GM19351 (cell line): Measurements from ENCODE around the gene MDP1.
"Not testable (repeated sequence)": the region's sequence is repeated elsewhere in the genome, so short reads cannot be mapped to it uniquely, and the experiment has no call there.

Source experiments
- ATAC-seq: cut with Tn5 transposase; IDR thresholded peaks from one replicate; pipeline ENCODE4 v1.9.1; 2021; ENCODE audit warnings: mild to moderate bottlenecking, moderate library complexity; ENCODE audit not compliant: unreplicated experiment

MDP1 gene

DNA sequence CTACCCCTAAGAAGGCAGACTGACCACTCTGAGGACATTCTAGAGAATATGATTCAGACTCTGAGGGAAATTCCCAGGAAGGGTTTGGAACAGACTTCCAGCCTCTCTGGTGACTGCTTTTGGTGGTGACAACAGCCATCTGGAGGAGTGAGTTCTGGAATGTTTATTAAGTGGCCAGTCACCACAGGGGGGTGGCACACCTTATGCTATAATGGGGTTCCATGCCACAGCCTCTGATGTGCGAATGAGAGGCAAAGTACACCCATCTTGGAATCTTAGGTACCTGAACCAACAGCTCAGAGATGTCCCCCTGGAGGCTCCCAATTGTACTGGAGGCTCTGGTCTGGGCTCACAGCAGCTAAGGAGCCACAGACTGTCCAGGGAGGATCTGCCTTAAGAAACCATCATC is 36.0 kb upstream of the MDP1 start:
- ATAC-seq: no peak

DNA sequence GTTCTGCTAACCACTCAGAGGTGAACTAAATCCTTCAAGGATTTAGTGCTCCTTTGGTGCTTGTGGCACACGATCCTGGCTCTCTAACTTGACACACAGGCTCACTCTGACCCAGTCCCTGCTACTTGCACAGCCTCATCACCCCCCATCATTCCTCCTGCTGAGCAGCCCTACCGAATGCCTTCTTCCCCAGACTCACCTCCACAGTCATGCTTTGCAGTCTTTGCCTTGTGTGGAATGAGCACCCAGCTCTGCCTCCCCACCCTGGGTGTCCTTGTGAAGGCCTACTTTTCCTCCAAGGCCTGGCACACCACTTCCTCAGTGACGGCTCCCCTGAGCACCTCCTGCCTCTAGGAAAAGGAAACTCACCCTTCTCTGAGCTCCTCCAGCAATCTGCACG is 34.5 kb upstream of the MDP1 start:
- no peak for ATAC-seq

GRCh38 chr14:24249230-24250021 is 33.6 kb upstream of the MDP1 start:
- ATAC-seq: no peak

- no peak for ATAC-seq
Measured at GRCh38 chr14:24247422-24247821, 31.6 kb upstream of the MDP1 start.

DNA sequence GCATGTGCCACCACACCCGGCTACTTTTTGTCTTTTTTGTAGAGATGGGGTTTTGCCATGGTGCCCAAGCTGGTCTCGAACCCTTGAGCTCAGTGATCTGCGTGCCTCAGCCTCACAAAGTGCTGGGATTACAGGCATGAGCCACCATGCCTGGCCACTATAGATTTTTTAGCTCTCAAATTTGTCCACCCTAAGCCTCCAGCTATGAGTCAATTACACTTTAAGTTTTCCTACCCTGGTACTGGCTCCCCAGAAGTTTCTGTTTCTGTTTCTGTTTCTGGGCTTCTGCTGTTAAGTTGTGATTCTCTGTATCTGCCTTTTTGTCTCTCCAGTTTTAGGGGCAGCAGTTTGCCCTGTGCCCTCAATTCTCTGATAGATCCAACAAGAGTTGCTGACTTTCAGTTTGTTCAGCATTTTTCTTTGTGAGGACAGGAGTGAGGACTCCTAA is 30.9 kb upstream of the MDP1 start:
- ATAC-seq: peak; percentile 26

- ATAC-seq: not testable (repeated sequence)
Measured at GRCh38 chr14:24245350-24245749, 29.5 kb upstream of the MDP1 start.

DNA sequence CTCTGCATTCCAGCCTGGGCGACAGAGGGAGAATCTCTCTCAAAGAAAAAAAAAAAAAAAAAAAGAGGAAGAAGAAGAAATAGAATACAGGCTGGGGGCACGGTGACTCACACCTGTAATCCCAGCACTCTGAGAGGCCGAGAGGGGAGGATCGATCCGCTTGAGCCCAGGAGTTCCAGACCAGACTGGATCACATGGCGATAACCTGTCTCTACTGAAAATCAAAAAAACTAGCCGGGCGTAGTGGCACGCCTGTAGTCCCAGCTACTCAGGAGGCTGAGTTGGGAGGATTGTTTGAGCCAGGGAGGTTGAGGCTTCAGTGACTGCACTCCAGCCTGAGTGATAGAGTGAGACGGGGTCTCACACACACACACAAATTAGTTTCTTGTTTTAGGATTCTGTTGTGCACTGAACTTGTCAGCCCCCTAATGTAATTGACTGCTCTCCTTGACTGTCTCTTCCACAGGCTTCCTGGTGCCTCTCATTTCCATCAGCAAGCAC is 27.5 kb upstream of the MDP1 start:
- ATAC-seq: no peak

DNA sequence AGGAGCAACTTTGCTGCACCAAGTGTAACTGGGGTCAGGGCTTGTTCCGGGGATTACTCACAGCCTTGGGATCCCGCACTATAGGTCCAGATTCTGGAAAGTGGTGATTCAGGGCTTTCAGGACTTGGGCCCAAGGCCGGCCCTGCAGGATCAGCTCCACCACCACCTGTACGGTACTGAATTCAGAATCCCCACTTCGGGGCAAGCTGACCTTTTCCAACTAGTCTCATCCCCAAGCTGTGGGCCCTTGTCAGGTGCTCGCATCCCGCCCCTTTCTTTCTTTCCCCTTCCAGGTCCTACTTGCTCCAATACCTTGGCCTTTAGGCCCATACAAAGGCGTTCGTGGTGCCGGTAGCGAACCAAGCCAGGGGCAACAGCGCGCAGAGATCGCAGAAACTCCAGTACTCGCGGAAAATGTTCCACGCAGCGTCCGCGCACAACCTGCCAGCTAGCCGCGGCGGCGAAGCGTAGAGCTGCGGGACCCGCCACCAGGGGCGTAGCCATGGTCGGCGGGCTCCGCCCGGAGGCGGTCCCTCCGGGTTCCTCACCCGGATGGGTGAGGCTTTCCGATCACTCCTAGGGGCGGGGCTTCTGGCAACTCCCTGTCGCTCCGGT is 26.1 kb upstream of the MDP1 start:
- ATAC-seq: peak; percentile 77

GRCh38 chr14:24240110-24240918 is 24.4 kb upstream of the MDP1 start:
- ATAC-seq: no peak

DNA sequence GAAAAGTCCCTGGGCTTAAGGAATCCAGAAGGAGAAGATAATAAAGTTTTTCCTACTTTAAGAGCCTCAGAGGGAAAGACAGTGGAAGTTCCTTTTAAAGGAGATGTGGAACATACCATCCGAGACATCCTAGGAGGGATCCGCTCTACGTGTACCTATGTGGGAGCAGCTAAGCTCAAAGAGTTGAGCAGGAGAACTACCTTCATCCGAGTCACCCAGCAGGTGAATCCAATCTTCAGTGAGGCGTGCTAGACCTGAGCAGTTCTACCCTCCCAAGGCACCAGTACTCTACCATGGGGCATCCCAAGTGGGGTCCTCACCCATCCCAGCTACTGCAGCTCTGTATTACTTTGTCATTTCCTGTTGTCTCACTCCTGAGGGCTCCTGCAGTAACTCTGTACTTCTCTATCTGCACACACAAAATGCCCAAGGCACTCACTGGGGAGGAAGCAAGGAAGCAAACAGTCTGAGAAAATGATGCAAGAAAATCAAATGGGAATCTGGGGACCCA is 22.7 kb upstream of the MDP1 start:
- no peak for ATAC-seq

DNA sequence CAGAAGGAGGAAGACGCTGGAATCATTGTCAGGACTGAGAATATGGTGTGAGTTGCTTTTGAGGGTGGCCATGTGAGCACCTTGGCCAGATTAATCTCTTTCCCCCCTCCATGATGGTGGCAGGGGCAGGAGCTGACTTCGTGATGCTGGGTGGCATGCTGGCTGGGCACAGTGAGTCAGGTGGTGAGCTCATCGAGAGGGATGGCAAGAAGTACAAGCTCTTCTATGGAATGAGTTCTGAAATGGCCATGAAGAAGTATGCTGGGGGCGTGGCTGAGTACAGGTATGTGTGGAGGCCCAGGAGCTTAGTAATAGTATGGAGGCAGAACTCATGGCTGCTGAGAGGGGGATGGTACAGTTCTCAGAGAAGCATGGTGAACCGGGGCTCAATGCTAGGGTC is 22.3 kb upstream of the MDP1 start:
- ATAC-seq: no peak

GRCh38 chr14:24237463-24237955 is 21.6 kb upstream of the MDP1 start:
- ATAC-seq: no peak

DNA sequence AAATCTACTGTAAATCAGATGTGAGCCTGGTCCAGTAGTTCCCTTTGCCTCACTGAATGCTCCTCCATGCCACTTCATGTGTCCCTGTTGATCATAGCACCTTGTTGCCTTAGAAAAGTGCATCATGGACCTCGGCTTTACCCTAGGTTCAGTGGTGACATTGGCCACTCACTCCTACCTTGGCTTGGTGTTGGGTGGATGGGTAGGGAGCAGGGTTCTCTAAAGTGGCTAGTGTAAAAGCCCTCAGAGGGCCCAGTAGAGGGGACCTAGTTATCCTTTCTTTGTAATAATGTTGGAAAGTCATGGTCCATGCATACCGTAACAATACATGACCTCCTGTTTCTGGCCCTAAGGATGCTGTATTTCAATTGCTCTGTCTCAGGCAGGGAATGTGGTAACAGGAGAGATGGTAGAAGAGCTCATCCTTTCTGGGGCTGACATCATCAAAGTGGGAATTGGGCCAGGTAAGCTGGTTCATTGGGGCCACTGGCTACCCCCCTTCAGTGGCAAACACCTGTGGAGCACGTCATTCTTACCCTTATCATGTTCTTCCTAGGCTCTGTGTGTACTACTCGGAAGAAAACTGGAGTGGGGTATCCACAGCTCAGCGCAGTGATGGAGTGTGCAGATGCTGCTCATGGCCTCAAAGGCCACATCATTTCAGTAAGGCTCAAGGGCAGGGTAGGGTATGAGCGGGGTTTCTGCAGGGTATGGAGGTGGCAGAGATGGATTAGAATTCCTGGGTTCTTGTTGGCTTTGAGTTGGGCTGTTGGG is 21.0 kb upstream of the MDP1 start:
- ATAC-seq: no peak

- ATAC-seq: no peak
Measured at GRCh38 chr14:24235804-24236688, 20.2 kb upstream of the MDP1 start.

GRCh38 chr14:24234095-24235005 is 18.5 kb upstream of the MDP1 start:
- ATAC-seq: no peak

DNA sequence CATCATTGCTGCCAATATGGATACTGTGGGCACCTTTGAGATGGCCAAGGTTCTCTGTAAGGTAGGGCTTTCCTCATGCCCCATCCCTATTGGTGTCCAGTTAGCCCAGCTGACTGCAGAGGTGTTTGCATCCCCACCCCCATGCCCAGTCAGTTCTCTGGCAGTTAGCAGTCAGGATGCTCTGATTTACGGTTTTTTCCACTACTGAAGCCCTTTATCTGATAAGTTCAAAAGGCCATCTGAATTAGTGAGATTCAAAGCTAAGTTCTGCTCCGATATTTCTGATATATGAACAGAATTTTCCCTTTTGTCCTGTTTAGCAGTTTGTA is 17.6 kb upstream of the MDP1 start:
- no peak for ATAC-seq

DNA sequence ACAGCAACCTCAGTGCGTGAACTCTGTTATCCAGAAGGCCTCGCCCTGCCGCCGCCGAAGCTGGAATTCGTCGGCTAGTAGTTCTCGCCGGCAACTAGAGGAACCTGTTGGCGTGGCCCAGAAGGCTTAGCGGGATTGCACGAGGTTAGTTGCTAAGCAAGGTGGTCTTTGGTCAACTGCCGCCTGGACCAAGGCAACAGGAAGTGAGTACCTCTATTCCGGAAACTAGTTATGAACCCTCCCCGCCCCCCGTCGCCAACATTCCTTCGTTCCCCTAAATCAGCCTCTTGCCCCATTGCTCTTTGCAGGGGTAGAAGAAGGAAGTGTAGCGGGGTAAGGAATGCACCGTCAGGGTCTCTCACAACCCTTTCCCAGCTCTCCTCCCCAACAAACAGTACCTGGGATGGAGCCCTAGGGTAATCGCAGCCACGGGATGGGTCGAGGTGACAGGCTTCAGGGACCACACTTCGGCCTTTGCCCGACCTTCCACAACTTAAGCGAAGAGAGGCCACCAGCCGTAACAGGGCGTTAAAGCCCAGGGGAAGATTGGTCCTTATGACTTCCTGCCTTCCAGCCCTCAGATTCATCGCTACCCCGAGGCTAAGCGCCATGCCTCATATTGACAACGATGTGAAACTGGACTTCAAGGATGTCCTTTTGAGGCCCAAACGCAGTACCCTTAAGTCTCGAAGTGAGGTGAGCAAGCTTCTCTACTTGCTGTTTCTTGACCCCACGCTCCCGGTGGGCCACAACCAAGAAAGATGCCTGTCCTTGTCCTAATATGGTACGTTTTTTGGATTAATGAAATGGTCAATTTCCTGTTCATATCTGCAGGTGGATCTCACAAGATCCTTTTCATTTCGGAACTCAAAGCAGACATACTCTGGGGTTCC is 17.0 kb upstream of the MDP1 start, which contains the start of gene GMPR2:
TSS of gene GMPR2 (plus strand) at position 285 of the 893 bp plus-strand sequence. CDS start at position 610, 325 bp downstream.
- ATAC-seq: peak; percentile 59
